ENCODE results near the gene STK11IP.
A peak's percentile ranks its signal among the peaks of the same experiment; 100 is the strongest.

Gene STK11IP

GRCh38 chr2:219622472-219622871 lies 24.8 kb downstream of the STK11IP start:
- DNase-seq, result no peak

DNA sequence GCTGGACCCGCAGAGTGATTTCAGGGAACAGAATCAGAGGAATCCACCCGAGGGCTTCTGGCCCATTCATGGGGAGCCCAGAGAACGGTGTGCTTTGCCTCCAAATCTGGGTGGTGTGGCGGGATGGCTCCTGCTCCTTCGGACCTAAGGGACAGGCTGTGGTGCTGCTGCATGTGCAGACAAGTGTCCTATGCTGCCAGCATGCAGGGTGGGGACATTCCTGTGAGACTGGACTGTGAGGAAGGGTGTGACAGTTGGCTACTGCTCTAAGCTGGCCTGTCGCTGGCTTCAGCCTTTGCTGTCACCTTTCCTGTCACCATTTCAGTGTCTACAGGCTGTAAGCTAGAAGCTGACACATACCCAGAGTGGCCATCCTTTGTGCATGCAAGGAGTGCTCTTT lies 26.9 kb downstream of the STK11IP start:
- no peak for DNase-seq

DNA sequence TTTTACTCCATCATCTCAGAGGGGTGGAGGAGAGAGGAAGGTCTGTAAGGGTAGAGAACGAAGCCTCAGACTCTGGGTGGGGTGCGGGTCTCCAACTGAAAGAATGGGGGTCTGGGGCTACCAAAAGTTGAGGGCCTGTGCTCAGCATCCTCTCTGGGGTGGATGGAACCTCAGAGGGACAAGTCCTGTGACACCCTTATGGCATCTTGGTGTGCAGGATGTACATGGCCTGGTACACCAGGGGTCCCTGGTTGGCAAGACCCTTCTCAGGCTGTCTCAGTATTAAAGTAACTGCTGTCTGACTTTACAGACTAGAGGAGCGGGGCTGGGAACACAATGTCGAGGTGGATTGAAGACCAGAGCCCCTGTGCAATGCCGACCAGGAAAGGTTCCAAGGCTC lies 27.5 kb downstream of the STK11IP start:
- DNase-seq, result no peak

- no peak for DNase-seq
Measured at GRCh38 chr2:219626540-219626939, 28.9 kb downstream of the STK11IP start.

DNA sequence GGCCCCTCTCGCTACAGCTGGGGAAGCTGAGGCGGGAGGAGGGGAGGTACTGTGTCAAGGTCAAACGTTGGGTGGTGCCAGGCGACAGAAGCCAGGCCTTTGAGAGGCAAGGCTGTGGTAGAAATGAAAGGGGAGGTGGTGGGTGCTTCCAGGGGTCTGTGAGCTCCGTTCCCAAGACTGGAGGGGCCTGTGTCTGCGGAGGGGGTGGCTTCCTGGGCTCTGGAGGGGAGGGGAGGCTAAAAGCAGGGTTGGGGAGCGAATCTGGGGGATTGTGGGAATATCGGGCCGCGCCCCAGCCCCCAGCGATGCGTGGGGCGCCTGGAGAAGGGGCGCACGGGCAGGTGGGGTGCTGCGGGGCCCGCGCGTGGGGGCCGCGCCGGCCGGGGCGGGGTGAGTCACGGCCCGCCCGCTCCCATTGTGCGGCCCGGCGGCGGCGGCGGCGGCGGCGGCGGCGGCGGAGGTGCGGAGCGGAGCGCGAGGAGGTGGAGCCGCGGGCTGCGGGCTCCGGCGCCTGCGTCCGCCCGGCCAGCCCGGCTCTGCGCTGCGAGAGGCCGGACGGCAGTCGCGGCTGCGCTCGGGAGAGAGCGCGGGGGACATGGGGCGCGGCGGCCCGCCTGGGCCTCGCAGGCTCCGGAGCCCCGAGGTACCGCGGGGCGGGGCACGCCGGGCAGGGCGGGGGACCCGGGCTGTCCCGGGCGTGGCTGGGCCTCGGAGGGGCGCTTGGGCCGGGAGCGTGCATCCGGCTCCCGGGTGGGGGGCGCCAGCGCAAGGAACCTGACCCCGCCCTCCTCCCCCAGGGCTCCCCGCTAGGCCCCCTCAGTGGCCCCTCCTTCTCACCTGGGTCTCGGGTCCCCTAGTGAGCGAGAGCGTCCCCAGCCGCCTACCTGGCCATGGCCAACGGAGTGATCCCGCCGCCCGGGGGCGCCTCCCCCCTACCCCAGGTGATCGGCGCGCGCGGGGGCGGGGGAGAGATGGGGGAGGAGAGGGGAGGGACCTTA lies 29.7 kb downstream of the STK11IP start, which contains the start of gene SLC4A3:
Gene SLC4A3 (plus strand): TSS at position 528 of the 998 bp plus-strand sequence. CDS start 363 bp downstream, at position 891.
- DNase-seq, result peak; percentile 45

GRCh38 chr2:219628235-219628985 lies 30.8 kb downstream of the STK11IP start:
- DNase-seq, result no peak

DNA sequence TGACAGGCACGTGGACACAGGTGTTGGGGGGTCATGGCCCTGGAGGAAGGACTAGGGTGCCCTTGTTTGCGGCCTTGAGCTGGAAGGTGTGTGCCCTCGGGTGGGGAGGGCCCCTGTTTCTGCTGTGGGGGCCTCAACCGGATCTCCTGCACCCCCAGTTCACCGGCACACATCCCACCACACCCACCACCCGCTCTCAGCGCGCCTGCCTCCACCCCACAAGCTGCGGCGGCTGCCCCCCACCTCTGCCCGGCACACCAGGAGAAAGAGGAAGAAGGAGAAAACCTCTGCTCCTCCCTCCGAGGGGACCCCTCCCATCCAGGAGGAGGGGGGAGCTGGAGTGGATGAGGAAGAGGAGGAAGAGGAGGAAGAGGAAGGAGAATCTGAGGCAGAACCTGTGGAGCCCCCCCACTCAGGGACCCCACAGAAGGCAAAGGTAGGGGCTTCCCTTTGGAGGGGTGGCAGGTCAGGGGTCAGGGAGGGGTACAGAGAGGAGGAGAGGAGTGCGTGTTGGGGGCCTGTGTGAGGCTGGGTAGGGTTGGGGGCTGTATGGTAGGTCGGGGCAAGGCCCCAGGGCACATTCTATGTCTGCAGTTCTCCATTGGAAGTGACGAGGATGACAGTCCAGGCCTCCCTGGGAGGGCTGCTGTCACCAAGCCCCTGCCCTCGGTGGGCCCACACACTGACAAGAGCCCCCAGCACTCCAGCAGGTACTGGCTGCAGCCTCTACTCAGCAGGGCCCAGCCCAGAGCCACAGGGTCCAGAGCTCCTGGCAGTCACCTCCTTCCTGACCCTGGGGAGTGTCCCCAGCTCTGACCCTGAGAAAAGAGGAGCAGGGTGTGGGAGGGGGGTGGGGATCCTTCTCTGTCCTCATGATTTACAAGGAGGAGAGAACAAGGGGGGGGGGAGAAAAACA lies 31.6 kb downstream of the STK11IP start:
- DNase-seq, result no peak

- DNase-seq, result no peak
Measured at GRCh38 chr2:219629976-219630695, 32.5 kb downstream of the STK11IP start.

DNA sequence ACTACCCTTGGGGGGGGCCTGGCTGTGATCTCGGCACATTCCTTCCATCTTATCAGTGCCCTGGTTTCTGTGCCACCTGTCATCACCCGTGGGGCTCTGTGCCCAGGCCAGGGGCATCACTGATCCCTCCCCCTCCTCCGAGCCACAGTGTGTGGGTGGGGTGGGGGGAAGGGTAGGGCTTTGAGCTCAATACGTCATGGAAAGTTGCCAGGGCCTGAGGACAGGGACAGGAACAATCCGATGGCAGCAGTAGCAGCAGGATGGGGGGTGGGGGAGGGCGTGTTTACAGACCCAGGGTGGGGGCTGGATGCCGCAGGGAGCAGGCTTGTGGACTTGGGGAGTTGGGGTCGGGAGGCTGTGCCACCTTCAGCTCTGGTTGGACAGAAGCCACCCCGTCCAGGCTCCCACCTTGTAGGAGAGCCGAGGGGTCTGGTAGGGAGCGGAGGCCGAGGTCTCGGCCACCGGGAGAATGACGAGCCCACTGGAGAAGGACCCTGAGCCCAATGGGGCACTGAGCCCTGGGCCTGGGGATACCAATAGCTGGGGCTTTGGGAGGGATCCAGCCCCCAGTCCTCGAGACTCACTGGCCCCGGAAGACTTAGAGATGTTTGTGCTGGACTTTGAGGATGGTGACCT lies 33.2 kb downstream of the STK11IP start:
- no peak for DNase-seq

- no peak for DNase-seq
Measured at GRCh38 chr2:219631406-219631891, 33.8 kb downstream of the STK11IP start.

- no peak for DNase-seq
Measured at GRCh38 chr2:219631904-219632759, 34.5 kb downstream of the STK11IP start.

- DNase-seq, result no peak
Measured at GRCh38 chr2:219632760-219633105, 35.1 kb downstream of the STK11IP start.

DNA sequence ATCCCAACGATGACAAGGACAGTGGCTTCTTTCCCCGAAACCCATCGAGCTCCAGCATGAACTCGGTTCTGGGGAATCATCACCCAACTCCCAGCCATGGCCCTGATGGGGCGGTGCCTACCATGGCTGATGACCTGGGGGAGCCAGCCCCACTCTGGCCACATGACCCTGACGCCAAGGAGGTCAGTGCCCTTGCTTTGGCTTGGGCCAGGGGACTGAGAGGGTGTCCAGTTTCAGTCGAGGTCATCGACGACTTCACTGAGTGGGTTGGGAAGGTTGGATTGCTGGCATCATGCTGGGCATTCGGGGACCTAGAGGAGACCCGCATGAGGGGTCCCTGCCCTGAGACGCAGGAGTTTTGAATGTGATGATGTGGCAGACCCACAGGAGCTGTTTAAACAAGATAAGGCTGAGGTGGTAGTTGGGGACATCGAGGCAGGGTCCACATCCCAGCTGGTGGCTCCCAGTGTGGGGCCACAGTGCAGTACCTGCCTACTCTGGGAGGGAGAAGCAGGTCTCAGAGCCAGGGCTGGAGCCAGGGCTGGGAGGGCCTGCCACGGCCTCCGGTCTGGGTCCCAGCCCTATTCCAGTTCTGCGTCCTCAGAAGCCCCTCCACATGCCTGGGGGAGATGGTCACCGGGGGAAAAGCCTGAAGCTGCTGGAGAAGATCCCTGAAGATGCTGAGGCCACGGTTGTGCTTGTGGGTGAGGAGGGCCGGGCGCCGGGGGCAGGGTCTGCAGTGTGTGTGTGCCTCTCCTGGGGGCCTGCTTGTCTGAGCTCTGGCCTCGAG lies 35.8 kb downstream of the STK11IP start:
- DNase-seq, result no peak

DNA sequence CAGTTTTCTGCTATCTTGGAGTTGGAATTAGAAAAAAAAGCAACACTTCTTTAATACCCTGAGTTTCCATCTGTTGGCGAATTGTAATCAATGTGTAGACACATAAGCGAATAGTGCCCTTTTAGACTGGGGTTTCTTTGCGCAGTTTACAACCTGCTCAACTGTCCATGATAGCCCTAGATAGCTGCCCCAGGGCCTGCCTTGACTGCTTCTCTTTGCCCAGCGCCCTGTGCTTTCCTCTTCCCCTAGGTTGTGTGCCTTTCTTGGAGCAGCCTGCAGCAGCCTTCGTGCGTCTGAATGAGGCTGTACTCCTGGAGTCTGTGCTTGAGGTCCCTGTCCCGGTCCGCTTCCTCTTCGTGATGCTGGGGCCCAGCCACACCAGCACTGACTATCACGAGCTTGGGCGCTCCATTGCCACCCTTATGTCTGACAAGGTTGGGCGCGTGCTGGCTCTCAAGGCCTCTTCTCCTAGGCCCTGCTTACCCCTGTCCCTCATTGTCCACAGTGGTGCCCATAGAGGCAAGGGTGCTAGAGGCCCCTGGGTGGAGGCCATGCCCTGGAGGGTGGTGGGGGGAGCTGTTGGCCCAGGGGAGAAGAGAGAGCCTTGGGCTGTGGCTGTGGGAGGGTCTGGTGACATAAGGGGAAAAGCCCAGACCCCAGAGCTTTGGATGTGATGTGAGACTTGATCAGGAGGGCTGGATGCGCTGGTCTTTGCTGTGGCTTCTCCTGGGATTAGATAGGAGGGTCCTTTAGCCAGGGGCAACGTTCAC lies 36.7 kb downstream of the STK11IP start:
- DNase-seq, result no peak

- DNase-seq, result no peak
Measured at GRCh38 chr2:219634951-219635751, 37.5 kb downstream of the STK11IP start.

DNA sequence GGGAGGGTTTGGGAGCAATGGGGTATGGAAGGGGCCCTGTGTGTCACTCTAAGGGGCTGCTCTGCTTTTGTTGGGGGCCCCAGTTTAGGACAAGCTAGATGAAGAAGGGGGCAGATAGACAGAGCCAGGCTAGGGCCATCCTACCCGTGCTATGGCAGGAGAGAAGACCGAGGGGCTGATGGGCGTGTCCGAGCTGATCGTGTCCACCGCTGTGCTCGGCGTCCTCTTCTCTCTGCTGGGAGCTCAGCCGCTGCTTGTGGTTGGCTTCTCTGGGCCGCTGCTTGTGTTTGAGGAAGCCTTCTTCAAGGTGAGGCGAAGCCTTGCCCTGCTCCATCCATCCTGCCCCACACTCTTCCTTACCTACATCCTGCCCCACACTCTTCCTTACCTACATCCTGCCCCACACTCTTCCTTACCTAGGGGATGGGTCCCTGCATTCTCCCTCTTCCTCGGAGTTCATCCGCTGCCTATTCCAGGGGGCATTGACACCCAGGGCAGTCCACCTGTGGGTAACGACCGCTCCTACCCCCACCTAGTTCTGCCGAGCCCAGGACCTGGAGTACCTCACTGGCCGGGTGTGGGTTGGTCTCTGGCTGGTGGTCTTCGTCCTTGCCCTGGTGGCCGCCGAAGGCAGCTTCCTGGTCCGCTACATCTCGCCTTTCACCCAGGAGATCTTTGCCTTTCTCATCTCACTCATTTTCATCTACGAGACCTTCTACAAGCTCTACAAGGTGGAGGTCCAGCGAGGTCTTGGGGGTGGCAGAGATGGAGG lies 38.7 kb downstream of the STK11IP start:
- DNase-seq, result no peak

All from NCI-H226 (cell line).